Peyer's patch (tissue), 4 donors: ENCODE results near the gene MRE11.

Source experiments
- CTCF ChIP-seq, 6 experiments: fragments of 450-650 bp in 4 of 6; fragments of 200-600 bp in 2 of 6; sonication (generic) in 1 of 6; IDR thresholded peaks; one replicate each; pipeline ENCODE4 v1.5.1; 2017 to 2019; ENCODE audit warnings: antibody characterized with exemption in 6 of 6, mild to moderate bottlenecking in 3 of 6, moderate library complexity in 1 of 6
- POLR2A ChIP-seq, 2 donors: fragments of 450-650 bp; IDR thresholded peaks; one replicate each; pipeline ENCODE4 v1.5.1; 2017; ENCODE audit warnings: antibody characterized with exemption in 2 of 2, mild to moderate bottlenecking in 2 of 2, moderate library complexity in 2 of 2

GRCh38 chr11:94516725-94517124, 23.1 kb upstream of the MRE11 start:
- TF ChIP-seq CTCF (IDR thresholded peaks at IDR 0.05) (no peak), POLR2A (IDR thresholded peaks at IDR 0.05) (no peak)
